MM.1S (cell line): Measurements from ENCODE around the gene ACACB.
A peak's percentile ranks its signal among the peaks of the same experiment; 100 is the strongest.

Experiments used
- DNase-seq: peaks from one replicate; pipeline ENCODE4 v3.0.0-alpha.2; 2015
- H2AFZ ChIP-seq: fragments of 300-600 bp; sonication (generic); 2 replicates; pipeline ENCODE4 v1.6.0; 2016; ENCODE audit warnings: antibody characterized with exemption, low read length
- H3F3A ChIP-seq: fragments of 300-600 bp; sonication (generic); 2 replicates; pipeline ENCODE4 v1.6.1; 2016; ENCODE audit warnings: mild to moderate bottlenecking, antibody characterized with exemption, low read length, moderate library complexity, mixed read lengths; ENCODE audit not compliant: insufficient read depth
- H3K27ac ChIP-seq: fragments of 300-600 bp; sonication (generic); 2 replicates; pipeline ENCODE4 v1.5.1; 2016; ENCODE audit warnings: mild to moderate bottlenecking, low read length
- H3K27me3 ChIP-seq: fragments of 300-600 bp; sonication (generic); replicated peaks from 2 replicates; pipeline ENCODE4 v1.6.0; 2016; ENCODE audit warnings: low read length; ENCODE audit not compliant: insufficient read depth
- H3K36me3 ChIP-seq: fragments of 300-600 bp; sonication (generic); replicated peaks from 2 replicates; pipeline ENCODE4 v1.6.1; 2016; ENCODE audit warnings: mild to moderate bottlenecking, low read length, mixed read lengths; ENCODE audit not compliant: insufficient read depth
- H3K4me1 ChIP-seq: fragments of 300-600 bp; sonication (generic); 2 replicates; pipeline ENCODE4 v1.6.1; 2016; ENCODE audit warnings: low read length, mixed read lengths
- H3K4me2 ChIP-seq: fragments of 300-600 bp; sonication (generic); 2 replicates; pipeline ENCODE4 v1.6.0; 2016; ENCODE audit warnings: low read depth, low read length
- H3K4me3 ChIP-seq: fragments of 300-600 bp; sonication (generic); 2 replicates; pipeline ENCODE4 v1.5.1; 2016; ENCODE audit warnings: low read length, mixed read lengths
- H3K79me2 ChIP-seq: fragments of 300-600 bp; sonication (generic); 2 replicates; pipeline ENCODE4 v1.6.1; 2016; ENCODE audit warnings: mixed run types, low read length, mixed read lengths
- H3K9ac ChIP-seq: fragments of 300-600 bp; sonication (generic); 2 replicates; pipeline ENCODE4 v1.6.1; 2016; ENCODE audit warnings: low read length, mixed read lengths
- H3K9me2 ChIP-seq: fragments of 300-600 bp; sonication (generic); replicated peaks from 2 replicates; pipeline ENCODE4 v1.6.1; 2016; ENCODE audit warnings: mild to moderate bottlenecking, low read length, mixed read lengths; ENCODE audit not compliant: insufficient read depth
- H3K9me3 ChIP-seq: fragments of 300-600 bp; sonication (generic); replicated peaks from 2 replicates; pipeline ENCODE4 v1.6.1; 2016; ENCODE audit warnings: mild to moderate bottlenecking, low read length, mixed read lengths; ENCODE audit not compliant: insufficient read depth
- H4K20me1 ChIP-seq: fragments of 300-600 bp; sonication (generic); 2 replicates; pipeline ENCODE4 v1.6.1; 2016; ENCODE audit warnings: mild to moderate bottlenecking, low read length, moderate library complexity, mixed read lengths; ENCODE audit not compliant: insufficient read depth
- CTCF ChIP-seq: fragments of 300-600 bp; sonication (generic); IDR thresholded peaks from 2 replicates; pipeline ENCODE4 v1.5.1; 2016; ENCODE audit warnings: antibody characterized with exemption, low read length, mixed read lengths
- EZH2 ChIP-seq: fragments of 300-600 bp; sonication (generic); optimal IDR thresholded peaks from 2 replicates; pipeline ENCODE3; 2017; ENCODE audit warnings: low read depth, mild to moderate bottlenecking, antibody characterized with exemption, low read length, mixed read lengths
- EZH2phosphoT487 ChIP-seq: fragments of 300-600 bp; sonication (generic); IDR thresholded peaks from 2 replicates; pipeline ENCODE4 v1.6.1; 2018; ENCODE audit warnings: antibody characterized with exemption, low read length

The ACACB gene

GRCh38 chr12:109113661-109114321 is 2.6 kb upstream of the ACACB start:
- Histone ChIP-seq H3F3A (peaks cover 46% of the 10 kb centered on the region), H2AFZ (no peak overlapping the region), H3K4me2 (0 out of 2 replicates have a peak overlapping the region, but pooled peaks have one; percentile 11), H3K36me3 (no peaks in the 10 kb centered on the region), H3K4me1 (peaks cover 49% of the 10 kb centered on the region), H3K9me3 (no peaks in the 10 kb centered on the region), H3K27me3 (no peaks in the 10 kb centered on the region), H3K9me2 (no peaks in the 10 kb centered on the region), H4K20me1 (no peaks in the 10 kb centered on the region), H3K27ac (peak overlapping the region; percentile 81; the same call in 1 of the 2 replicates), H3K9ac (peak overlapping the region; percentile 24; the same call in 1 of the 2 replicates), H3K4me3 (no peak overlapping the region), H3K79me2 (0 out of 2 replicates have a peak, but pooled peaks cover 3% of the 10 kb centered on the region)
- TF ChIP-seq EZH2 (no peak), CTCF (no peak), EZH2phosphoT487 (no peak)
- no peak for DNase-seq

GRCh38 chr12:109114644-109115043 is 1.7 kb upstream of the ACACB start:
- no peak overlapping the region for H3K4me3 ChIP-seq
- peak overlapping the region; percentile 81; the same call in 1 of the 2 replicates for H3K27ac ChIP-seq
- no peaks in the 10 kb centered on the region for H3K9me3 ChIP-seq
- no peaks in the 10 kb centered on the region for H3K9me2 ChIP-seq
- peaks cover 49% of the 10 kb centered on the region for H3K4me1 ChIP-seq
- TF ChIP-seq EZH2 (no peak), CTCF (no peak), EZH2phosphoT487 (no peak)
- no peaks in the 10 kb centered on the region for H3K36me3 ChIP-seq
- 0 out of 2 replicates have a peak, but pooled peaks cover 3% of the 10 kb centered on the region for H3K79me2 ChIP-seq
- H2AFZ ChIP-seq = 0 out of 2 replicates have a peak overlapping the region, but pooled peaks have one; percentile 23
- H3F3A ChIP-seq = peaks cover 45% of the 10 kb centered on the region
- DNase-seq = peak; percentile 76
- no peaks in the 10 kb centered on the region for H3K27me3 ChIP-seq
- no peaks in the 10 kb centered on the region for H4K20me1 ChIP-seq
- peak overlapping the region; percentile 85 for H3K4me2 ChIP-seq
- no peak overlapping the region; the same call in 1 of the 2 replicates for H3K9ac ChIP-seq

- no peaks in the 10 kb centered on the region for H3K9me2 ChIP-seq
- no peaks in the 10 kb centered on the region for H3K36me3 ChIP-seq
- TF ChIP-seq CTCF = no peak
- TF ChIP-seq EZH2 = no peak
- no peak for TF ChIP-seq EZH2phosphoT487
- no peaks in the 10 kb centered on the region for H3K9me3 ChIP-seq
- H3K27me3 ChIP-seq = no peaks in the 10 kb centered on the region
- H2AFZ ChIP-seq = 0 out of 2 replicates have a peak overlapping the region, but pooled peaks have one; percentile 23
- H3K4me2 ChIP-seq = peak overlapping the region; percentile 85
- 0 out of 2 replicates have a peak, but pooled peaks cover 3% of the 10 kb centered on the region for H3K79me2 ChIP-seq
- peak overlapping the region; percentile 46; the same call in 1 of the 2 replicates for H3K9ac ChIP-seq
- H4K20me1 ChIP-seq = no peaks in the 10 kb centered on the region
- H3K4me1 ChIP-seq = peaks cover 46% of the 10 kb centered on the region
- DNase-seq = no peak
- peaks cover 40% of the 10 kb centered on the region for H3F3A ChIP-seq
- H3K4me3 ChIP-seq = 0 out of 2 replicates have a peak overlapping the region, but pooled peaks have one; percentile 19
- H3K27ac ChIP-seq = peak overlapping the region; percentile 81; the same call in 1 of the 2 replicates
These were observed 1.0 kb upstream of the ACACB start for GRCh38 chr12:109115404-109115757.
